Omental fat pad (tissue), 4 donors: ENCODE data around the gene TSTD1. TPM values are rescaled to one million over a fixed set of nuclear protein-coding genes. Genes with fewer than 3 reads are reported as not detected.
"Not testable (repeated sequence)": the region's sequence is repeated elsewhere in the genome, so short reads cannot be mapped to it uniquely, and the experiment has no call there.

Experiments
- ATAC-seq: fragments of 150-250 bp; one replicate; pipeline ENCODE4 v1.9.1; 2016; ENCODE audit warnings: mild to moderate bottlenecking, moderate library complexity; ENCODE audit not compliant: low FRiP score
- DNase-seq: peaks from one replicate; pipeline ENCODE4 v3.0.0-alpha.2; 2019; ENCODE audit warnings: low spot score
- total RNA-seq, 4 donors: library from RNA; depleted of rRNA; stranded (reverse); fragments of >200 nt; gene quantifications; one replicate each; pipeline ENCODE4 v1.1.0, GENCODE V29; 2016
- TF ChIP-seq, protein P1 (sequence below), 3 donors: fragments of 450-650 bp; IDR thresholded peaks; one replicate each; pipeline ENCODE4 v1.5.1; 2016 to 2017; ENCODE audit warnings: antibody characterized with exemption in 3 of 3, mild to moderate bottlenecking in 3 of 3, moderate library complexity in 2 of 3

The TSTD1 gene
- total RNA-seq, 4 donors from 2014 or later = 26.0 to 43.1 (median 30.5) TPM

DNA sequence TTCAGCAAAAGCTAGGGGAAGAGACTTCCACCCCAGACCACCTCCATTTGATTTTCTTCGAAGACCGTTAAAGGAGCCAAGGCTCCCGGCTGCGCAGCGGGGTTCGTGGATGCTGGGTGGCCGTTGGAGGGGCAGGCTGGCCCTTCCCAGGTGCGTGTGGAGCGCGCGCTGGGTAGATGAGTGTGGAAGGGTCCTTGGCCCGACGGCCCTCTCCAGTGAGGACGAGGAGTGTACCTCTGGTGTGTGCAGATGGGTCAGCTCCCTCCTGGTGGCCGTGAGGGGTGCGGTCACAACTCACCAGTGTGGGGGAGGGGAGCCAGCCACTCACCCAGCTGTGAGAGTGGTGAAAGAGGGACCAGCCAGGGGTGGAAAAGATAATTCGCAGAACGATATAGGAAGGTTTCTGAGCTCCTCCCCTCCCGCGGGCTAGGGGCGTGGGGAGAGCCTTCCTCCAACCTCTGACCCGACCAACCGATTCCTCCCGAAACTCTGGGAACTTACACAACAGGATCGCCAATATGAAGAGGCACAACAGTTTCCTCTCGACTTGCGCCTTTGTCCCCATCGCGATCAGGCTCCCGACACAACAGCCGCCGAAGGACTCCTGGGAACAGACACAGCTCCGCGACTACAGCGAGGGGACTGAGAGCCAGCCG is 18.1 kb downstream of the TSTD1 start, which contains the start of gene F11R:
Gene F11R (minus strand): TSS at position 644 of the 656 bp plus-strand sequence. CDS start 79 bp downstream, at position 565.
- TF ChIP-seq, protein P1, sequence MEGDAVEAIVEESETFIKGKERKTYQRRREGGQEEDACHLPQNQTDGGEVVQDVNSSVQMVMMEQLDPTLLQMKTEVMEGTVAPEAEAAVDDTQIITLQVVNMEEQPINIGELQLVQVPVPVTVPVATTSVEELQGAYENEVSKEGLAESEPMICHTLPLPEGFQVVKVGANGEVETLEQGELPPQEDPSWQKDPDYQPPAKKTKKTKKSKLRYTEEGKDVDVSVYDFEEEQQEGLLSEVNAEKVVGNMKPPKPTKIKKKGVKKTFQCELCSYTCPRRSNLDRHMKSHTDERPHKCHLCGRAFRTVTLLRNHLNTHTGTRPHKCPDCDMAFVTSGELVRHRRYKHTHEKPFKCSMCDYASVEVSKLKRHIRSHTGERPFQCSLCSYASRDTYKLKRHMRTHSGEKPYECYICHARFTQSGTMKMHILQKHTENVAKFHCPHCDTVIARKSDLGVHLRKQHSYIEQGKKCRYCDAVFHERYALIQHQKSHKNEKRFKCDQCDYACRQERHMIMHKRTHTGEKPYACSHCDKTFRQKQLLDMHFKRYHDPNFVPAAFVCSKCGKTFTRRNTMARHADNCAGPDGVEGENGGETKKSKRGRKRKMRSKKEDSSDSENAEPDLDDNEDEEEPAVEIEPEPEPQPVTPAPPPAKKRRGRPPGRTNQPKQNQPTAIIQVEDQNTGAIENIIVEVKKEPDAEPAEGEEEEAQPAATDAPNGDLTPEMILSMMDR (IDR thresholded peaks at IDR 0.05) = peak in 1 of 3 donors; percentile 30
- DNase-seq (no peak), ATAC-seq (peak; percentile 78)

DNA sequence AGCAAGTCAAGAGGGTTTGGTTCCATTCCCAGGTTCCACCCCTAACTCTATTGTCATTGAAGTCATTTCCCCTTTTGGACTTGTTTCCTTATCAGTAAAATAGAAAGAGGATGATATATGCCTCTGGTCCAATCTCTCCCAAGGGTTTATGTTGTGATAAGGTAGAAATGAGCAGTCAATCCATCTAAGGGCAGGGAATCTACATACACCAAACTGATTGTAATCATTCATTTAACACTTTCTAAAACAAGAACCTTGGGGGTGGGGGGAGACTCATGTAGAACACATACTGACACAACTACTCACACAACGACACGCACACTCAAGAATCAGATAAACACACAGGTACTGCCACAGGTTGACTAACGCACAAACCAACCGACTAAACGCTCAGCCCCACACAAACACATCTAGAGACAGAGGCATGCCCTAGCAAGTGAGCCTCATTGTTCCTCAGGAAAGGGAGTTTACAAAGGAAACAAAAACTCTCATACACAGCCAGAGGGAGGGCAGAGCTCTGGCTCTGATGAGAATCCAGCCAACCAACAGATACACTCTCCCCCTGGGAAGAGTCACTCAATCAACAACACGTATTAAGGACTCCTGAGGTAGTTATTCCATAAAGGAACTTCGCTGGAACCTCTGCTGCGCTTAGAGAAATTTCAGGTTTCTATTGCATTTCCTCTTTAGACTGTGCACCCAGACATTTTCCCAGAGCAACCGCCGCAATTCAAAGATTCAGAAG is 18.8 kb downstream of the TSTD1 start:
- TF ChIP-seq, protein P1 (IDR thresholded peaks at IDR 0.05) = no peak
- DNase-seq (no peak), ATAC-seq (no peak)

DNA sequence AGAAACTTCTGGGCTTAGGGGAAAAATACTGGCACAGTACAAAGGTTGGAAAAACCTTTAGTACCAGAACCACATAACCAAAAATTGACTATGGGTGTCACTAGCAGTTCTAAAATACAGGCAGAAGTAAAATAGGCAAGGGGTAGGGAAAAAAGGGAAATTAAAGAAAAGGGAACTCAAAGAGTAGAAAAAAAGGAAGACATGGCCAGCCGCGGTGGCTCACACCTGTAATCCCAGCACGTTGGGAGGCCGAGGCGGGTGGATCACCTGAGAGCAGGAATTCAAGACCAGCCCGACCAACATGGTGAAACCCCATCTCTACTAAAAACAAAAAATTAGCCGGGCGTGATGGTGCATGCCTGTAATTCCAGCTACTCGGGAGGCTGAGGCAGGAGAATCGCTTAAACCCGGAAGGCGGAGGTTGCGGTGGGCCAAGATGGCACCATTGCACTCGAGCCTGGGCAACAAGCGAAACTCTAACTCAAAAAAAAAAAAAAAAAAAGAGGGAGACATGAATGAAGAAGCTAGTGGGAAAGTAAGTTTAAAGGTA is 19.6 kb downstream of the TSTD1 start:
- not testable (repeated sequence) for DNase-seq, ATAC-seq

DNA sequence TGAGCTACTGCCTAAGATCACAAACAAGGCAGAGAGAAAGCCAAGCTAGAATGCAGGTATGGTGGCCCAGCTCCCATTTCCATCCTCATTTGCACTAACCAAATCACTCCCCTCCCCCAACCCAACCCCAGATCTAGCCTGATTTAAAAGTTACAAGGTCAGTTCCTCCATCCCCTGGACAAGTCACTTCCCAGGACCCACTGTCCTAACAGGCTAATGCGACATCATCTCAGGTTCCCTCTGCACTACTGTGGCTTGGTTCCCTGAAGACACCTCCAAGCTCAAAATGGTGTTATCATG is 20.2 kb downstream of the TSTD1 start:
- TF ChIP-seq, protein P1 (IDR thresholded peaks at IDR 0.05) = no peak
- DNase-seq (no peak), ATAC-seq (no peak)

DNA sequence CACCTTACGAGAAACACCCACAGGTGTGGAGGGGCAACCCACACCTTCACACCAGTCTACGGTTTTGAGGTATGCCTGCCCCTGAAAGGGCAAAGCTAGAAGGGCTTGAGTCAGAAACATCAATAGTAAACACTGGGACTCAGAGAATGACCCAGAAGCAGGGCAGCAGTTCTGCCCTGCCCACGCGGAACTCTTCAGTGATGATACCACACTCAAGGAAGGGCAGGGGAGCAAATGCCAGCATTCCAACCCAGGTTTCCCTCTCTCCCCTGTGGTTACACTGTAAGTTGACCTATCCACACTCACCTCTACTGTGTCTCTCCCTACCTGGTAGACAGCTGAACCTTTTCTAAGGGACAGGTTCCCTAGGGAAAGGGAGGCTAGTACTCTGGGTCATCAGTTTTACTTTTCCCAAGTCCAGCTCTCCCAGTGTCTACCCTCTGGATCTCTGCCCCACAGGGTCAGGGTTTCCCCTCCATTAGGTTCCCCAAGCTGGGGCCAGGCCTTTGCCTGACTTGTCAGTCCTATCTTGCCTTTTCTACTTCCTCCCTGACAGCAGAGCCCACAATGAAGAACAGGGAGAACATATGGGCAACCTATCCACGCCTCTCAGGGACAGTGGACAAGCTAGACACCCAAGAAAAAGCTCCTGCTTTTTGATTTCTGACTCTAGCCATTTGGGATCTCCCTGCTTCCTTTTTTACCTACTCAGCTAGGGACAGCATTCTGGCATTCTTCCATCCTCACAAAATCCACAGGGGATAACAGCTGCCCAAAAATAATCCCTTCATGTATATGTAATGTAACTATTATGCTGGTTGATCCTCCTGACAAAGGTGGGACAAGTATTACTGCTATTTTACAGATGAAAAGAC is 20.8 kb downstream of the TSTD1 start:
- TF ChIP-seq, protein P1 (IDR thresholded peaks at IDR 0.05) = no peak
- no peak for DNase-seq
- ATAC-seq = no peak

DNA sequence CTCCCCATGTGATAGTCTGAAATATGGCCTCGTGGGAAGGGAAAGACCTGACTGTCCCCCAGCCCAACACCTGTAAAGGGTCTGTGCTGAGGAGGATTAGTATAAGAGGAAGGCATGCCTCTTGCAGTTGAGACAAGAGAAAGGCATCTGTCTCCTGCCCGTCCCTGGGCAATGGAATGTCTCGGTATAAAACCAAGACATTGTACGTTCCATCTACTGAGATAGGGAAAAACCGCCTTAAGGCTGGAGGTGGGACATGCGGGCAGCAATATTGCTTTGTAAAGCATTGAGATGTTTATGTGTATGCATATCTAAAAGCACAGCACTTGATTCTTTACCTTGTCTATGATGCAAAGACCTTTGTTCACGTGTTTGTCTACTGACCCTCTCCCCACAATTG is 21.6 kb downstream of the TSTD1 start:
- ATAC-seq, DNase-seq: not testable (repeated sequence)

DNA sequence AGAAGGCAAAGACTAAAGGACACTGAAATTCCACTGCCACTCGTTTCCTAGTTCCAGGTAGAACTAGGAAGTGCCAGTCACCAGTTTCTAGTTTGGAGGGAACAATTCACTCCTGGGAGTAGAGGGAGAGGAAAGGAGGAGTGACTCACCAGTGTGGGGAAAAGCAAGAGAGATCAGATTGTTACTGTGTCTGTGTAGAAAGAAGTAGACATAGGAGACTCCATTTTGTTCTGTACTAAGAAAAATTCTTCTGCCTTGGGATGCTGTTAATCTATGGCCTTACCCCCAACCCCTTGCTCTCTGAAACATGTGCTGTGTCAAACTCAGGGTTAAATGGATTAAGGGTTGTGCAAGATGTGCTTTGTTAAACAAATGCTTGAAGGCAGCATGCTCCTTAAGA is 22.1 kb downstream of the TSTD1 start:
- not testable (repeated sequence) for DNase-seq, ATAC-seq

DNA sequence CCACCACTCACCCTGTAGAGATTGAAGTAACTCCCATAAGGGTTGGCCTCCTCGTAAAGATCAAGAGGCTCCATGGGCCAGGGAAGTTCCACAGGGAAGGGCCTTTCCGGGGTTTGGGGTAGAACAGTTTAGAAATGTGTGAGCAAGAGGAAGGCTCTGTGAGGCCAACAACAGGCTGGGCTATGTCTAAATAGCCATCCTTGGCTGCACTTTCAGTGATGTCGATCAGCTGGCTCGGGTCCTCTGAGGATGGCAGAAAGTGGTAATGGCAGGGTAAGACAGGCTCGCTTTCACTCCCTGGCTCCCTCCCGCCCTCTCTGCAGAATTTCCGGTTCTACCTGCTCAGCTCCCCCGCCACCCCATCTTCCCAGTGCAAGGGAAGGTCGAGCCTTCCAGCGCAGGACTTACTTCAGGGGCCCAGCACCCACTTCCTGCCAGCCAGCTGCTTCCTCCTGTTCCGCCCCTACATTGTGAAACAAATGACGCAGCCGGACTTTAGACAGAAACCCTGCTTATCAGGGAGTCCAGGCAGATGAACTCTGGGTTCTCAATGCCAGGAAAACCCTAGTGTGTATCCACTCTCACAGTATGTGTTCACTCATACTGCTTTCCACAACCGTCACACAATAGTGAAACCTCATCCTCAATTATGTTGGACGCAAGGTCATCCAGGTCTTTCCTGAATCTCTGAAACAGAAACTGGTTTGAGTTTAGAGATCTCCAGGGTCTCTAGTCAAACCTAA is 25.1 kb downstream of the TSTD1 start:
- TF ChIP-seq, protein P1 (IDR thresholded peaks at IDR 0.05) = no peak
- peak; percentile 73 for DNase-seq
- ATAC-seq = peak; percentile 94
